ENCODE measurements around the gene BRD2.
A peak's percentile ranks its signal among the peaks of the same experiment; 100 is the strongest.

Gene BRD2

GRCh38 chr6:32950010-32950409, 18.4 kb upstream of the BRD2 start:
- no peak for DNase-seq

DNA sequence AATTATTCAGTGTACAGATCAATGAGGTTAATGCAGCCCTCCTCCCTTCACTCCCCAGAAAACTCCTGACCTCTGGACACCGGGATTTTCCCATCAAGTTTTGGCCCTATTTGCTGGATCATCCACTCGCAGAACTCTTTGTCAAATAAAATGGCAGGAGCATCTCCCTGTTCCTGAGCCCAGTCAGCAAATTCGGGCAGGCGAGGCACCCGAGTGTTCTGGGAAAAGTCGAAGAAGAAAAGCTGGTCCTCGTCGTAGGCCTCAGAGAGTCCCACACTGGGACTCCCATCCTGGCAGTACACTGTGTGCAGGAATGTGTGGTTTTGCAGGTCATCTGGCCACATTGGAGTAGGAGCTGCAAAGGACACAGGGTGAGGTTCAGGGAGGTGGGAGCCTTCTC, 17.9 kb upstream of the BRD2 start:
- no peak for DNase-seq

DNA sequence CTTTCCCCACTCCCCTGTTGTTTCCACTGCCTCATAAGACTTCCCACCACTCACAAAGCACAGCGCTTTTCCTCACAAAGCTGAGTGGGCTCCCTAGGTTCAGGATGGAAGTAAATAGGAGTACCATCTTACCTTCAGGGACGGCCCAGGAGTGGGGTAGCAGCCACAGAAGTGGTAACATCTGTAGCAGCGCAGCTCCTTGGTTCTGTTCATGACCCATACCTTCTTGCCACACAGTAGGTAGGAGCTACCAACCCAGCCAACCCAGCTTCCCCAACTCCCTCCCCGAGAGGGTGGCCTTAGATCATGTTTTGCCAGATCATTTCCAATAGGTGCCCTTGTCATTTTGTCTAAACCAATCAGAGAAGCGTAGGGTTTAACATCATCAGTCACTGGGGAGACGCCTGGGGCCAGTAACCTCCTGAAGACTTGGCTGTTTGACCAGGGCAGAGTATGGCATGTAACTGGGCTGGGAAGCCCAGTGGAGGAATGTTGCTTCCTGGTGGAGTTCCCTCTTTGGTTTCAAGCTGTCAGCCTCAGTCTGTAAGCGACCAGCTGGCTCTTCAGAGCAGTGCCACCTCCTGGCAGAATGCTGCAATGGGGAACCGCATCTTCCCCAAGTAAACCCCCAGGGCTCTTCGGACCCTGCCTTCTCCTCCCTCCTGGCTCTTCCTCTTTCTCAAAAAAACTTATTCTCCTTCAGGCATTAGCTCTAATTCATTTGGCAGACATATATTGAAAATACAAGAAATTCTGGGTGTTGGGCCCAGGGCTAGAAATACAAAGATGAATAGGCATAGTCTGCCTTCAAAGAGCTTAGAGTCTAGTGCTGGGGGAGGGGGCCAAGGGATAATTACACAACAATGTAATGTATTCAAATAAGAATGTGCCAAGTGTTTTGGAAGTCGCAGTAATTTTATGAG, 15.3 kb upstream of the BRD2 start, which contains the start of gene HLA-DMA:
Gene HLA-DMA (minus strand): TSS at position 281 of the 923 bp plus-strand sequence. CDS start 61 bp downstream, at position 220.
- peak; percentile 79 for DNase-seq

- DNase-seq: no peak
These were observed 14.6 kb upstream of the BRD2 start for GRCh38 chr6:32953775-32954174.

DNA sequence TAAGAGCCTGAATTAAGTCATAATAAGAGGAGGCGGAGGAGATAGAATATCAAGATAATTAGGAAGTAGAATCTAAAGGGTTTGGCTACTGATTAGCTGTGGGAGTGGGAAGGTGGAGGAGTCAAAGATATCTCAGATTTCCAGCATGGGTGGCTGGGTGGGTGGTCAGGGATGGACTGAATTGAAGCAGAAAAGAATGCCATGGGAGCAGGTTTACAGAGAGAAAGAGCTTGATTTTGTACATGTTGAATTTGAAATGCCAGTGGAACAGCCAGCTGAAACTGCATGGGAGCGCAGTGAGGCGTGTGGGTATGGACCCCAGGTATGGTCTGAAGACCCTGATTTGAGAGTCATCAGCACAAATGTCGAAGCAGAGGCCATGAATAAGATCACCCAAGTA, 14.1 kb upstream of the BRD2 start:
- DNase-seq: no peak

DNA sequence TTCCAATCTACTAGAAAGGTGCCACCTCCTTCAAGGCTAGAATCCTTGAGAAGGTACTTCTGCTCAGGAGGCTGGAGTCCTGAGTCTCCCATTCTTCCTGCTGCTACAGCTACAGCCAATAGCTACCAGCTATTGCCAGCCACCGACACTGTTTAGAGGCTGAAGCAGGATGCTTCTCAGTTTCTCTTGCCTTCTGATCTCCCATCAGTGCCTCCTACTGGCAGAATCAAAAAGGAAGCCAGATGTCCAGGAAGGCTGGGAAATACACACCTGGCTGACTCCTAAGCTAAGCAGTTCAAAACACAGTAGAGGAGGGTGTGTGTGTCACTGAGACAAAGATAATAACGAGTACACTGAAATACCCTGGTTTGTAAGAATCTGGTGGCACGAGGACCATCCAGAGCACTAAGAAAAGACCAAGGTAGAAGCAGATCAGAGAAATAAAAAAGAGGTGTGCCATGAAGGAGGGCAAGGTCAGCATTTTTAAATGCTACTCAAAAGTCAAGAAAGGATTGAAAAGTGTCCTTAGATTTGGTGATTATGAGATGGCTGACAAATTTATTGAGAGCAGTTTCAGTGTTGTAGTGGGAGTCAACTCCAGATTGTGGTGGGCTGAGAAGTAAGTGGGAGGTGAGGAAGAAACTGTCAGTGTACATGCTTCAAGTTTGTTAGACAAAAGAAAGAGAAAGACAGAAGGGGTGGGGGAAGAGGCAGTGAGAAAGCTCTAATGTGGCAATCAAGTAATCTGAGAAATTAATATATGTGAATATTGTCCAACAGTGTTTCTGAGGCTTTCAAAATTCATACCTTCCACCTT, 13.2 kb upstream of the BRD2 start:
- DNase-seq: peak; percentile 47

- DNase-seq: no peak
These were observed 12.2 kb upstream of the BRD2 start for GRCh38 chr6:32956176-32956575.

- no peak for DNase-seq
These were observed 7.8 kb upstream of the BRD2 start for GRCh38 chr6:32960563-32960962.

DNA sequence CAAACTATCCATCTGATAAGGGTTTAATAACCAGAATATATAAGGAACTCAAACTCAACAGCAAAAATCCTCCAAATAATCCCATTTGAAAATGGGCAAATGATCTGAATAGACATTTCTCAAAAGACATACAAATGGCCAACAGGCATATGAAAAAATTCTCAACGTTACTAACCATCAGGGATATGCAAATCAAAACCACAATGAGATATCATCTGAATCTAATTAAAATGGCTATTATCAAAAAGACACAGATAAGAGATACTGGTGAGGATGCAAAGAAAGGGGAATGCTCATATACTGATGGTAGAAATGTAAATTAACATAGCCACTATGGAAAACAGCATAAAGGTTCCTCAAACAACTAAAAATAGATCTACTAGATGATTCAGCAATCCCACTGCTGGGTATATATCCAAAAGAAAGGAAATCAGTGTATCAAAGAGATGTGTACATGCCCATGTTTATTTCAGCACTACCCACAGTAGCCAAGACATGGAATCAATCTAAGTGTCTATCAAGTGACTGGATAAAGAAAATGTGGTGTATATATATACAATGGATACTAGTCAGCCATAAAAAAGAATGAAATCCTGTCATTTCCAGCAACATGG, 6.1 kb upstream of the BRD2 start:
- DNase-seq: no peak

DNA sequence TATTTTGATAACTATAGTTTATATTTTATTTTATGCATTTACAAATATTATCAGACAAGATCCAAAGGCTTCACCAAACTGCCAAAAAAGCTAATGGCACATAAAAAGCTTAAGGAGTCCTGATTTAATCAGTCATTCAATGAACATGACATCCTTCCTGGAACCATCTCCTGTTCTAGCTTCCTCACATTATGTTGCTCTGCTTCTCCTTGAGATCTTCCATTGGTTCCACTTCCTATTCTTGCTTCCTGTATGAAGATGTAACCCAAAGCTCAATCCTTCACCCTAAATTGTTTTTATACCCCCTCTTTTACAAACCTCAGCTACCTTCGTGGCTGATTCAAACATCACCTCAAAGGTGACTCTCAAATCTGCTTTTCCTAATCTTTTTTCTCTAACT, 4.5 kb upstream of the BRD2 start:
- no peak for DNase-seq

DNA sequence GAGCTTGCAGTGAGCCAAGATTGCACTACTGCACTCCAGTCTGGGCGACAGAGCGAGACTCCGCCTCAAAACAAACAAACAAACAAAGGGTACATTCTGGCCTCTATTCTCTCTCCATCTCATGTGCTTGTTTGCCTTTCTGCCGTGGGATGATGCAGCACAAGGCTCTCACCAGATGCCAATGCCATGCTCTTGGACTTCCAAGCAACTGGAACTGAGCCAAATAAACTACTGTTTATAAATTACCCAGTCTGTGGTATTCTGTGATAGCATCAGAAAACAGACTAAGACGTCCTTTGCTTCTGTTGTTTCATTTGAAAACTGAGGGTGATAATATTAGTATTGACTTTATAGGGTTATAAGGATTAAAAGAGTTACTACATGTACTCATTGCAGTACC, 3.6 kb upstream of the BRD2 start:
- DNase-seq: no peak

DNA sequence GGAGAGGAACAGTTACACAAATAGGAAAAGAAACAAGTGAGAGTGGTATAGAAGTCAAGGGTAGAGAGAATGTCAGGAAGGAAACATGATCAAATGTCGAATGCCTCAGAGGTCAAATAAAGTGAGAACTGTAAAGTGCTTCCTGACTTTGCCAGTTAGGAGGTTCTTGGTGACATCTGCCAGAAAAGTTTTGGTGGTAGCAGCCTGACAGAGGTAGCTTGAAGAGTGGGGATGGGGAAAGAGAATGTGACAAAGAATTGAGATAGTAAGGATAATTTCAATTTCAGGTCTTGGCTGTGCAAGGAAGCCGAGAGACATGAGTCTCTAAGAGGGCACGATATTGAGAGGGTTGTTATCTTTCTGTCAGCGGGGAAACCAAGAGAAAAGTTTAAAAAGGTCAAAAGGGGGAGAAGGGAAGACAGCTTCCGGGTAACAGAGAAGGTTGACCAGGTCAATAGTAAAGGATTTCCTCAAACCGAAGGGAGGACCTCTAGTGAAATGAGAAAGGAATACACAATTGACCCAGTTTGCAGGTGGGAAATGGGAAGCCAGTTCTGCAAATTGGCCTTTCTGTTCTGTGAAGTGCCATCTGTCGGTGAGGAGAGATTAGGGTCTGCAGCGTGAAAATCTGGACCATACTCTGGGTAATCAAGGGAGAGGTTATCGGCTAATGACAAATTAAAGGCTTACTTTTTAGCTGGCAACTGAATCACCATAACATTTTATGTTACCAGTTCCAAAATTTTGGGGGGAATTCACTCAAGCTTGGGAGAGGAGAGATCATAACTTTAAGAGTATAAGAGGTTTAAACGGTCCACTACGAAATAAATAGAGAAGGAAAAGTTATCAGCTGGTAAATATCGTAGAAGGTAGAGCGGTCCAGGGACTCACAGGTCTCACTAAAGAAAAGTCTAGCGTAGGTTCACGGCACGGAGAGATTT, 973 bp upstream of the BRD2 start:
- peak; percentile 43 for DNase-seq

DNA sequence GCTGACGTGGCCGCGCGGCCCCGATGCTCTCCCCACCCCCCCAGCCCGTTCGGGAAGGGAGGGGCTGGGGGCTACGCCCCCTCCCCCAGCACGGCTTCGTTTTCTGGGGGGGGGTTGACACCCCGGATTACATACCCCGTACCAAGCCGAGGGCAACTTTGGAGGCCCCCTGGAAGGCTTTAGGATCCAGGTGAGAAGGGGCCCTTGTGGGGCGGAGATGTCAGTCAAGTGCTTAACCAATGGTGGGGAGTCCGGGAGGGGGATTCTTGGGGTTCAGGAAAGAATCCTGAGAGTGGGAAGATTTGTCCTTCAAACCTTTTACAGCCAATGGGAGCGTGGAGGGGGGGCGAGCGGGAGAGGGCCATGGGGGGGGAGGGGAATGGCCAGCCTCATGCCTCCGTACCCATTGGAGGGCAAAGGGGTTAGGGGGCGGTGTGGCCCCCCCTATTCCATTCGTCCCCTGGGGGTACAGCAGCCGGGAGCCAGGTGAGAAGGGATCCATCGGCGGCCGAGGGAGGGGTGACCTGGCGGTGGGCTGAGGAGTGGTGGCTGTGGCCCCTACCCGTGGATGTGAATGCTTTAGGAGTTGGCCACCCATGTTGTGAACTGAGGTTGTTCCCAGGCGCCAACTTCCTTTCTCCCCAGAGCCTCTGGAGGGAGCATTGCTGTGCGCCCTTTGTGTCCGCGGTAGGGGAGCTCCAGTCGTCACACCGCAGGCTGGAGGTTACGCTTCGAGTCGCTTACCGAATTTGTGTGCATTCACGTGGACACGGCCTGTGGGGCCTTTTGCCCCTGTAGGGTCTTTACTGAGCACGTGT, 682 bp downstream of the BRD2 start:
- peak; percentile 62 for DNase-seq

DNA sequence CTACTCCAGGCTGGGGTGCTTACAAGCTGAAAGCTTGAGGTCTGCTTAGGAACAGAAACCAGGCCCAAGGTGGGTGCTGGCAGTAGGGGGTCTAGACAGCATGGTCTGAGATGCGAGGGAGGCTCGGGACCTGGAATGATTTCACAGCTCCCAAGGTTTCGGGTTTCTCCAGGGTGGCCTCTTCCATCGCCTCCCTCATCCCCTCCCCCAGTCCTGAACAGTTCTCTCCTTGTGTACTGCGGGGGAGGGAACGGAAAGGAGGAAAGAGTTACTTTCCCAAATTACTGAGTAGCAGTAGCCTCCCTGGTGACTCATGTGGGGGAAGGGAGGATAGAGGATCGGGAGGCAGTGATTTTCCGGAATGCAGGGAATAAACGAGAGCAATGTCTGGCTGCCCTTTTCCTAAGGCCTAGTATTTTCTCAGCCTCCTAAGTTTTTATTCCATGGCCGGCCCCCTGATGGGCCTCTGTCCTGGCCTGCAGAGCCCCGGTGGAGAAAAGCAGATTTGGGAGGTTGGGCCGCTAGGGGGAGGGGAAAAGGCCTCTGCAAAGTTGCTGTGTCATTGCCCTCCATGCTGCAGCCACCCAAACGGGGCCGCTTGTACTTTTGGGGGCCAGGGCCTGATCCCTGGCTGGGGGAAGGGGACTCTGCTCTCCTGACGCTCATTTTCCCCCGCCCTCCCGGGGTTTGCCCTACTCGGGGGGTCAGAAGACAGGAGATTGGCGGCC, 1.5 kb downstream of the BRD2 start:
- peak; percentile 76 for DNase-seq

GRCh38 chr6:32970413-32971241, 2.2 kb downstream of the BRD2 start:
- DNase-seq: peak; percentile 85

DNA sequence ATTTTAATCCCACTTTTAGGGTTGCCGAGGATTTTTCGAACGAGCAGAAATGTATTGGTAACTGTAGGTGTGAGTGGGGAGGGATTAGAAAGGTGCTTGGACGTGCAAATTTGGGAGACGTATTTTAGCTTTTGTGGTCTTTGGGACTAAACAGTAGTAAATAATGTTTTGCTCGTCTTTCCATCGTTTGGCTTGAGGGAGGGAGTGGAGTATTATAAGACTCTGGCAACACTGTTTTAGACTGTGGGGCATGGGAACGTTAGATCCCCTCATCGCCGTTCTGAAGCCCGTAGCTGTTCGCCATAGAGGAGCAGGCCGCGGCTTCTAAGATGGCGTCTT, 2.8 kb downstream of the BRD2 start:
- no peak for DNase-seq

GRCh38 chr6:32971581-32972352, 3.4 kb downstream of the BRD2 start:
- peak; percentile 100 for DNase-seq

DNA sequence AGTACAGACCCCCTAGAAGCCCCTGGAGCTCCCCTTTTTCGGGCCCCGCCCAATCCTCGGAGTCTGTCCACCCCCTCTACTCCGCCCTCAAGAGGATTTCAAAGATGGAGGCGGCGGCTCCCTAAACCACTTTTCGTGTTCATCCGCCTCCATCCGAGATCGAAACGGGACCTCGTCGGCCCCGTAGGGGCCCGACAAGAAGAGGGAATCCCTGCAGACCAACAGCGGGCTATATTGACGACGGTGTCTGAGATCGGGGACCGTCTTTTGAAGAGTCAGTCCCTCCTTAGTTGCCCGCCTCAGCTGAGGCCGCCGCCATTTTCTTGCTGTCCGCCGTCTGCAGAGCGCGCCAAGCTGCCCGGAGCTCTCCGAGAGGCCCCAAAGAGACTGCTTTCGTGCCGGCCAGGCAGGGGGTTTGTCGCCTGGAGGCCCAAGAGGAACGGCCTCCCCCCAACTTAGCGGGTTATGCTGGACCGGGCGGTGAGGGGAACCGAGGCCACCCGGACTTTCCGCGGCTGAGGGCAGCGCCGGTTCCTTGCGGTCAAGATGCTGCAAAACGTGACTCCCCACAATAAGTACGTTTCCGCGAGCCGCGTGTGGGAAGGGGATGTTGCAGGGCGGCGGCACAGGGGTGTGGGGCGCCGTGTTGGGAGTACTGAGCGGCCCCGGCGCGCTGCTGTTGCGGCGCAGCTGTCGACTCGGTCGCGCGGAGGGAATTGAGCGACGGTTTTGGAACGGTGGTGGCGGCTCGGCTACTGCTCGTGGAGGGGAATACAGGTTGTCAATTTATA, 4.2 kb downstream of the BRD2 start:
- peak; percentile 73 for DNase-seq

Data from CD4-positive, alpha-beta T cell treated with Interleukin-17A for 4 hours (primary cell).